Uterus (tissue), 4 donors: Measurements from ENCODE around the gene TRIM14. TPM values are rescaled to one million over a fixed set of nuclear protein-coding genes. Genes with fewer than 3 reads are reported as not detected.

ENCODE experiments used
- DNase-seq, 2 donors: peaks; one replicate each; pipeline ENCODE4 v3.0.0-alpha.2; 2019 to 2020
- H3K27ac ChIP-seq, 2 donors: fragments of 200-600 bp; sonication (generic); 1 replicate in 1 of 2; 2 replicates in 1 of 2; pipeline ENCODE4 v1.5.1; 2016 to 2018
- H3K27me3 ChIP-seq, 2 donors: fragments of 200-600 bp; sonication (generic); one replicate each; pipeline ENCODE4 v1.5.1; 2018 to 2019; ENCODE audit warnings: control low read depth in 1 of 2
- H3K36me3 ChIP-seq, 2 donors: fragments of 200-600 bp; sonication (generic); one replicate each; pipeline ENCODE4 v1.5.1; 2019; ENCODE audit warnings: control low read depth in 1 of 2
- H3K4me1 ChIP-seq, 2 donors: fragments of 200-600 bp; sonication (generic); one replicate each; pipeline ENCODE4 v1.5.1; 2018 to 2019; ENCODE audit warnings: control low read depth in 1 of 2
- H3K4me3 ChIP-seq, 2 donors: fragments of 200-600 bp; sonication (generic); 1 replicate in 1 of 2; 2 replicates in 1 of 2; pipeline ENCODE4 v1.5.1; 2018 to 2019; ENCODE audit warnings: mild to moderate bottlenecking in 1 of 2
- H3K9me3 ChIP-seq, 2 donors: fragments of 200-600 bp; sonication (generic); one replicate each; pipeline ENCODE4 v1.5.1; 2019; ENCODE audit warnings: control low read depth in 1 of 2
- POLR2A ChIP-seq, 2 donors: fragments of 450-650 bp; IDR thresholded peaks; one replicate each; pipeline ENCODE4 v1.6.1; 2016; ENCODE audit warnings: antibody characterized with exemption in 2 of 2, mild to moderate bottlenecking in 1 of 2, moderate library complexity in 1 of 2
- intact Hi-C: fragments of 100-400 bp; cut with DNase I; formaldehyde crosslinking; loops from one replicate; pipeline ENCODE4 v1.15.1; 2023; ENCODE audit warnings: low total_unique reads
- total RNA-seq, 4 donors: library from RNA; depleted of rRNA in 3 of 4; stranded (reverse); fragments of >200 nt in 3 of 4; gene quantifications; one replicate each; pipeline versions ENCODE4 v1.1.0 to v1.2.4, GENCODE V29; 2014 to 2023
- TF ChIP-seq, protein P1 (sequence below), 4 experiments: fragments of 200-600 bp in 2 of 4; fragments of 450-650 bp in 2 of 4; sonication (generic) in 2 of 4; IDR thresholded peaks; one replicate each; pipeline ENCODE4 v1.5.1; 2016 to 2019; ENCODE audit warnings: antibody characterized with exemption in 4 of 4, mild to moderate bottlenecking in 2 of 4, moderate library complexity in 1 of 4
- donor health status: DM: yes; HTN: yes; CAD: no.

The TRIM14 gene
- total RNA-seq, 4 donors from 2014 or later: 1.5 to 17.7 (median 10.9) TPM

DNA sequence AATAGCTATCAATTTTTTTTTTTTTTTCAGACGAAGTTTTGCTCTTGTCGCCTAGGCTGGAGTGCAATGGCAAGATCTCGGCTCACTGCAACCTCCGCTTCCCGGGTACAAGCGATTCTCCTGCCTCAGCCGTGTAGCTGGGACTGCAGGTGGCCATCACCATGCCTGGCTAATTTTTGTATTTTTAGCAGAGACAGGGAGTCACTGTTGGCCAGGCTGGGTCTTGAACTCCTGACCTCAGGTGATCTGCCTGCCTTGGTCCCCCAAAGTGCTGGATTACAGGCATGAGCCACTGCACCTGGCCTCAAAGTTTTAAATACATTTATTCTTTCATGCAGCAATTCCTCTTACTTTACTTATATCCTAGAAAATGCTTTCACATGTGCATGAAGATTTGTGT lies 17.6 kb downstream of the TRIM14 start:
- Histone ChIP-seq H3K9me3 (no peaks in the 10 kb centered on the region), H3K4me1 (no peaks in the 10 kb centered on the region), H3K27me3 (no peaks in the 10 kb centered on the region), H3K27ac (no peak overlapping the region), H3K4me3 (no peak overlapping the region), H3K36me3 (no peaks in the 10 kb centered on the region)
- intact Hi-C loops: no loop called here
- no peak for TF ChIP-seq POLR2A (IDR thresholded peaks at IDR 0.05)
- TF ChIP-seq, protein P1, sequence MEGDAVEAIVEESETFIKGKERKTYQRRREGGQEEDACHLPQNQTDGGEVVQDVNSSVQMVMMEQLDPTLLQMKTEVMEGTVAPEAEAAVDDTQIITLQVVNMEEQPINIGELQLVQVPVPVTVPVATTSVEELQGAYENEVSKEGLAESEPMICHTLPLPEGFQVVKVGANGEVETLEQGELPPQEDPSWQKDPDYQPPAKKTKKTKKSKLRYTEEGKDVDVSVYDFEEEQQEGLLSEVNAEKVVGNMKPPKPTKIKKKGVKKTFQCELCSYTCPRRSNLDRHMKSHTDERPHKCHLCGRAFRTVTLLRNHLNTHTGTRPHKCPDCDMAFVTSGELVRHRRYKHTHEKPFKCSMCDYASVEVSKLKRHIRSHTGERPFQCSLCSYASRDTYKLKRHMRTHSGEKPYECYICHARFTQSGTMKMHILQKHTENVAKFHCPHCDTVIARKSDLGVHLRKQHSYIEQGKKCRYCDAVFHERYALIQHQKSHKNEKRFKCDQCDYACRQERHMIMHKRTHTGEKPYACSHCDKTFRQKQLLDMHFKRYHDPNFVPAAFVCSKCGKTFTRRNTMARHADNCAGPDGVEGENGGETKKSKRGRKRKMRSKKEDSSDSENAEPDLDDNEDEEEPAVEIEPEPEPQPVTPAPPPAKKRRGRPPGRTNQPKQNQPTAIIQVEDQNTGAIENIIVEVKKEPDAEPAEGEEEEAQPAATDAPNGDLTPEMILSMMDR (IDR thresholded peaks at IDR 0.05): no peak
- no peak for DNase-seq

DNA sequence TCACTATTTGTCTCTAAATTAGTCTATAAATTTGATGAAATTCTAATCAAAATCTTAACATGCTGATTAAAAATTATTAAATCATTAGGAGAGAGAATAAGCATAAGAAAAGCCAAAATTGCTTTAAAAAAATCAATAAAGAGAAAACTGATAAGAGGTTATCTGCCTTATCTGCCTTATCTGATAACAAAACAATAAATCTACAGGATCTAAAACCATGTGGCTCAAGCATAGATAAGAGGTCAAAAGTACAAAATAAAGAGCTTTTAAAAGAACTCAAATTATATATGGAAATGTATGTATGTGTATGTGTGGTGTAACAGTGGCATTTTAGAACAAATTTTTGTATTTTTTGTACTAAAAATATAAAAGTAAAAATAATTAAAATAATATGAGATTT lies 18.6 kb downstream of the TRIM14 start:
- H3K27me3 ChIP-seq: no peaks in the 10 kb centered on the region
- TF ChIP-seq, protein P1 (IDR thresholded peaks at IDR 0.05): no peak
- no peak for TF ChIP-seq POLR2A (IDR thresholded peaks at IDR 0.05)
- no peaks in the 10 kb centered on the region for H3K9me3 ChIP-seq
- no peak overlapping the region for H3K27ac ChIP-seq
- H3K36me3 ChIP-seq: no peaks in the 10 kb centered on the region
- DNase-seq: no peak
- intact Hi-C loops: no loop called here
- H3K4me3 ChIP-seq: no peak overlapping the region
- no peaks in the 10 kb centered on the region for H3K4me1 ChIP-seq

DNA sequence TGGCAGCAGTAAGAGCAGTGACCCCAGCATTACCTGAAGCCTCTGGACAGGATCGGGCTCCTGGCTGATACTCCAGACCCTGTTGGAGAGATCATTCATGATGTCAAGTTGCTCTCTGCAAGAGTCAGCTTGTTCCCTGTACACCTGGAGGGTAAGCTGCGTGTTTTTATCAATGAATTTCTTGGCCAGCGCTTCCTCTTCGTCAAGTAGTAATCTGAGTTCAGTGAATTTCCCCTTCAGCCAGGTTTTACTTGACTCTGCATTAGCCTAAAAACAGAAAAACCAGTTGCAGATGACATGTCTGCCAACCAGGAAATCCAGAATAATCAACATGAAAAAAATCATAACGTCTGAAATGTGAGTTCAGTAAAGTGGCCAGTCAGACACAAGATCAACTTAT lies 19.1 kb downstream of the TRIM14 start:
- Histone ChIP-seq H3K9me3 (no peaks in the 10 kb centered on the region), H3K27me3 (no peaks in the 10 kb centered on the region), H3K4me1 (no peaks in the 10 kb centered on the region), H3K36me3 (no peaks in the 10 kb centered on the region), H3K27ac (no peak overlapping the region), H3K4me3 (no peak overlapping the region)
- no peak for TF ChIP-seq POLR2A (IDR thresholded peaks at IDR 0.05)
- TF ChIP-seq, protein P1 (IDR thresholded peaks at IDR 0.05): no peak
- DNase-seq: no peak
- intact Hi-C loops: no loop called here

DNA sequence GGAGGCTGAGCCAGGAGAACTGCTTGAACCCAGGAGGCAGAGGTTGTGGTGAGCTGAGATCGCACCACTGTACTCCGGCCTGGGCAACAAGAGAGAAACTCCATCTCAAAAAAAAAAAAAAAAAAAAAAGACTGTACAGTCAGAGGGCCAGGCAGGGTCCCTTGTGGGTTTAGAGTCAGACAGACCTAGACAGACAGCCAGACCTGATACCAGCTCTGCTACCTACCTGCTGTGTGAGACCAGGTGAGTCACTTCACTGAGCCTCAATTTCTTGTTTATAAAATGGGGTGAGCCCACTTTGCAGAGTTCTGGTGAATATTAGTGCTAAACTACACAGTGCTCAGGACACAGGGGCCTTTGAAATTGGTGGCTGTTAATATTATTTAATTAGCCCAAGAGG lies 19.7 kb downstream of the TRIM14 start:
- no peaks in the 10 kb centered on the region for H3K36me3 ChIP-seq
- no peaks in the 10 kb centered on the region for H3K27me3 ChIP-seq
- no peak overlapping the region for H3K27ac ChIP-seq
- no peaks in the 10 kb centered on the region for H3K9me3 ChIP-seq
- H3K4me1 ChIP-seq: no peaks in the 10 kb centered on the region
- DNase-seq: no peak
- intact Hi-C loops: no loop called here
- TF ChIP-seq, protein P1 (IDR thresholded peaks at IDR 0.05): no peak
- TF ChIP-seq POLR2A (IDR thresholded peaks at IDR 0.05): no peak
- no peak overlapping the region for H3K4me3 ChIP-seq

DNA sequence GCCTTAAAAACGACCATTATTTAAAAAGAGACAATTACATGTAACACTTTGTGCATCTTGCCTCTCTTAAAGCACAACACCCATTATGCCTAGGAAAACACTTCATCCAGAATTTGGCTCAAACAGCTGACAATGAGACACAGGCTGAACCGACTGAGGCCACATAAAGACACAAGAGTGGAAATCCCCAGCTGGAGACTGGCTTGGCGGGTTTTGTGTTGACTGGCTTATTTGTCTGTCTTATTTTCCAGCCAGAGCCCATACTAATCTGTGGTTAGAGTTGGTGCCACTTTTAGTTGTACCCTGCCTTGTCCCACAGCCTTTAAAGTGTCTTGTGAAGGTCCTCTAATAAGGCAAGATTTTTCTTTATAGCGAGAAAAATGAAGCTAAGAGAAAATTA lies 21.2 kb downstream of the TRIM14 start:
- no peaks in the 10 kb centered on the region for H3K9me3 ChIP-seq
- H3K4me3 ChIP-seq: no peak overlapping the region
- TF ChIP-seq POLR2A (IDR thresholded peaks at IDR 0.05): no peak
- TF ChIP-seq, protein P1 (IDR thresholded peaks at IDR 0.05): no peak
- H3K4me1 ChIP-seq: no peaks in the 10 kb centered on the region
- no peak overlapping the region for H3K27ac ChIP-seq
- no peak for DNase-seq
- no peaks in the 10 kb centered on the region for H3K36me3 ChIP-seq
- no peaks in the 10 kb centered on the region for H3K27me3 ChIP-seq
- intact Hi-C loops: no loop called here
